Adrenal gland (tissue), 5 donors: ENCODE measurements around the gene IL1B.

Experiments used
- POLR2A ChIP-seq, 2 donors: fragments of 450-650 bp; IDR thresholded peaks; one replicate each; pipeline ENCODE4 v1.6.1; 2017; ENCODE audit warnings: antibody characterized with exemption in 2 of 2, mild to moderate bottlenecking in 2 of 2, moderate library complexity in 1 of 2
- TF ChIP-seq, protein P1 (sequence below), 6 experiments: fragments of 450-650 bp in 4 of 6; fragments of 200-600 bp in 2 of 6; sonication (generic) in 1 of 6; IDR thresholded peaks; 1 replicate in 5 of 6; 2 replicates in 1 of 6; pipeline versions ENCODE4 v1.5.1 to v1.8.0; 2016 to 2021; ENCODE audit warnings: antibody characterized with exemption in 6 of 6, mild to moderate bottlenecking in 2 of 6, moderate library complexity in 1 of 6
- donor health status: DM: no; HTN: no; CAD: no.

DNA sequence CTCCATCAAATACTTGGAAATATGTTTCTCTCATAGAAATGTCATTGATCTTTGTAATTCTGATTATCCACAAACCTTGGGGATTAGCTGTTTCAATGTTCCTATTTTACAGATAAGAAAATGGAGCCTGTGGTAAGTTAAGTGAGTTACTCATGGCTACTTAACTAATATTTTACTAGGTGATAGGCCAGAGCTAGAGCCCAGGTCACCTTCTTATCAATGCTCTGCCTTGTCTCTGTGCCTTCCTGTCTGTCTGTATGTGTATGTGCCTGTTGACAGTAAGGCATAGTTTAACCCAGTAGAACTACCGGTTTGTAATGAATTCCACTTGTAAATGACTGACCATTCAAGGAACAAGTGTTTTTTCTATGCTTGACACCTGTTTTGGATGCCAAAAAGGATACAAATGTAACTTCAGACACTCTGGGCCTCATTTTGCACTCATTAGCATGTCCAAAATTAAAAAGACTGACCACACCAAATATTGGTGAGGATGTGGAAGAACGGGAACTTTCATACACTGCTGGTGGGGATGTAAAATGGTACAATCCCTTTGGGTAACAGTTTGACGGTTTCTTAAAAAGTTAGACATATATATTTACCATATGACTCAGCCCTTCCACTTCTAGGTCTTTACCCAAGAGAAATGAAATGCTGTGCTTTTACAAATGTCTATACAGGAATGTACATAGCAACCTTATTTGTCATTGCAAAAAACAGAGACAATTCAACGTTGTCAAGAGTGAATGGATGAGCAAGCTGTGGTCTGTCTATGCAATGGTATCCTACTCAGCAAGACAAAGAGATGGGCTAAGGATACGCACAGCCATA lies 32.7 kb downstream of the IL1B start:
- TF ChIP-seq, protein P1, sequence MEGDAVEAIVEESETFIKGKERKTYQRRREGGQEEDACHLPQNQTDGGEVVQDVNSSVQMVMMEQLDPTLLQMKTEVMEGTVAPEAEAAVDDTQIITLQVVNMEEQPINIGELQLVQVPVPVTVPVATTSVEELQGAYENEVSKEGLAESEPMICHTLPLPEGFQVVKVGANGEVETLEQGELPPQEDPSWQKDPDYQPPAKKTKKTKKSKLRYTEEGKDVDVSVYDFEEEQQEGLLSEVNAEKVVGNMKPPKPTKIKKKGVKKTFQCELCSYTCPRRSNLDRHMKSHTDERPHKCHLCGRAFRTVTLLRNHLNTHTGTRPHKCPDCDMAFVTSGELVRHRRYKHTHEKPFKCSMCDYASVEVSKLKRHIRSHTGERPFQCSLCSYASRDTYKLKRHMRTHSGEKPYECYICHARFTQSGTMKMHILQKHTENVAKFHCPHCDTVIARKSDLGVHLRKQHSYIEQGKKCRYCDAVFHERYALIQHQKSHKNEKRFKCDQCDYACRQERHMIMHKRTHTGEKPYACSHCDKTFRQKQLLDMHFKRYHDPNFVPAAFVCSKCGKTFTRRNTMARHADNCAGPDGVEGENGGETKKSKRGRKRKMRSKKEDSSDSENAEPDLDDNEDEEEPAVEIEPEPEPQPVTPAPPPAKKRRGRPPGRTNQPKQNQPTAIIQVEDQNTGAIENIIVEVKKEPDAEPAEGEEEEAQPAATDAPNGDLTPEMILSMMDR (IDR thresholded peaks at IDR 0.05) = no peak
- no peak for TF ChIP-seq POLR2A (IDR thresholded peaks at IDR 0.05)
